Gastrocnemius medialis (tissue), 4 donors: ENCODE measurements around the gene FRS2.

Experiments
- CTCF ChIP-seq, 5 experiments: fragments of 450-650 bp in 3 of 5; fragments of 200-600 bp in 2 of 5; sonication (generic) in 2 of 5; IDR thresholded peaks in 4 of 5; conservative IDR thresholded peaks in 1 of 5; 1 replicate in 4 of 5; 2 replicates in 1 of 5; pipeline ENCODE4 v1.5.1; 2016 to 2019; ENCODE audit warnings: antibody characterized with exemption in 5 of 5, mild to moderate bottlenecking in 3 of 5, moderate library complexity in 3 of 5
- POLR2A ChIP-seq, 2 donors: fragments of 450-650 bp; IDR thresholded peaks; one replicate each; pipeline ENCODE4 v1.6.1; 2017; ENCODE audit warnings: antibody characterized with exemption in 2 of 2, mild to moderate bottlenecking in 2 of 2, moderate library complexity in 2 of 2

- no peak for TF ChIP-seq CTCF (IDR thresholded peaks at IDR 0.05 in 4 of 5, conservative IDR thresholded peaks at IDR 0.05 in 1 of 5)
- TF ChIP-seq POLR2A (IDR thresholded peaks at IDR 0.05) = no peak
Measured at GRCh38 chr12:69519871-69520270, 49.7 kb downstream of the FRS2 start.
